Trophoblast cell (in vitro differentiated cells and primary cell): ENCODE measurements around the gene MEF2D.

Experiments
- DNase-seq, 2 donors: peaks; one replicate each; pipeline ENCODE4 v3.0.0-alpha.2; 2016
- H2AFZ ChIP-seq: 2 replicates; pipeline ENCODE4 v1.6.1; 2013; ENCODE audit warnings: low read length, moderate library complexity, mild to moderate bottlenecking; ENCODE audit not compliant: insufficient read depth, poor library complexity
- H2AK5ac ChIP-seq: 2 replicates; pipeline ENCODE4 v1.6.1; 2013; ENCODE audit warnings: mild to moderate bottlenecking, low read length
- H2BK120ac ChIP-seq: 2 replicates; pipeline ENCODE4 v1.6.1; 2013; ENCODE audit warnings: low read length, mild to moderate bottlenecking, moderate library complexity; ENCODE audit not compliant: insufficient read depth, poor library complexity
- H2BK12ac ChIP-seq: 2 replicates; pipeline ENCODE4 v1.6.1; 2013; ENCODE audit warnings: mild to moderate bottlenecking, low read length, moderate library complexity
- H2BK5ac ChIP-seq: 2 replicates; pipeline ENCODE4 v1.6.1; 2013; ENCODE audit warnings: low read length, low read depth, moderate library complexity, mild to moderate bottlenecking; ENCODE audit not compliant: poor library complexity
- H3K14ac ChIP-seq: 2 replicates; pipeline ENCODE4 v1.6.1; 2013; ENCODE audit warnings: mild to moderate bottlenecking, low read length
- H3K18ac ChIP-seq: 2 replicates; pipeline ENCODE4 v1.6.1; 2013; ENCODE audit warnings: mild to moderate bottlenecking, low read length
- H3K23ac ChIP-seq: 2 replicates; pipeline ENCODE4 v1.6.1; 2013; ENCODE audit warnings: low read length
- H3K27ac ChIP-seq: 2 replicates; pipeline ENCODE4 v1.5.1; 2013; ENCODE audit warnings: low read depth, mild to moderate bottlenecking, inconsistent platforms, low read length, moderate library complexity
- H3K27me3 ChIP-seq: 2 replicates; pipeline ENCODE4 v1.6.1; 2013; ENCODE audit warnings: inconsistent platforms, mild to moderate bottlenecking, low read length, moderate library complexity; ENCODE audit not compliant: insufficient read depth
- H3K36me3 ChIP-seq, 2 experiments: 1 replicate in 1 of 2; 2 replicates in 1 of 2; pipeline ENCODE4 v1.6.1; 2013; ENCODE audit warnings: low read length in 2 of 2, mild to moderate bottlenecking in 2 of 2, moderate library complexity in 1 of 2; ENCODE audit not compliant: insufficient read depth in 2 of 2, control insufficient read depth in 1 of 2
- H3K4ac ChIP-seq: 2 replicates; pipeline ENCODE4 v1.6.1; 2013; ENCODE audit warnings: low read depth, mild to moderate bottlenecking, low read length, moderate library complexity
- H3K4me1 ChIP-seq, 2 experiments: 1 replicate in 1 of 2; 2 replicates in 1 of 2; pipeline ENCODE4 v1.6.1; 2013; ENCODE audit warnings: low read length in 2 of 2, mild to moderate bottlenecking in 2 of 2, moderate library complexity in 1 of 2; ENCODE audit not compliant: insufficient read depth in 2 of 2, control insufficient read depth in 1 of 2
- H3K4me2 ChIP-seq: 2 replicates; pipeline ENCODE4 v1.6.1; 2013; ENCODE audit warnings: inconsistent platforms, mild to moderate bottlenecking, low read length, moderate library complexity
- H3K4me3 ChIP-seq: 2 replicates; pipeline ENCODE4 v1.5.1; 2013; ENCODE audit warnings: mild to moderate bottlenecking, low read depth, low read length, inconsistent platforms
- H3K79me1 ChIP-seq: one replicate; pipeline ENCODE4 v1.6.1; 2013; ENCODE audit warnings: low read length
- H3K79me2 ChIP-seq: 2 replicates; pipeline ENCODE4 v1.6.1; 2013; ENCODE audit warnings: low read length, mild to moderate bottlenecking; ENCODE audit not compliant: control insufficient read depth, insufficient read depth, poor library complexity
- H3K9ac ChIP-seq: 2 replicates; pipeline ENCODE4 v1.6.1; 2013; ENCODE audit warnings: mild to moderate bottlenecking, low read length
- H3K9me3 ChIP-seq: 2 replicates; pipeline ENCODE4 v1.6.1; 2013; ENCODE audit warnings: low read depth, mild to moderate bottlenecking, control low read depth, inconsistent platforms, low read length; ENCODE audit not compliant: insufficient read depth
- H4K12ac ChIP-seq: 2 replicates; pipeline ENCODE4 v1.6.1; 2013; ENCODE audit warnings: low read depth, mild to moderate bottlenecking, low read length, moderate library complexity
- H4K8ac ChIP-seq: 2 replicates; pipeline ENCODE4 v1.6.1; 2013; ENCODE audit warnings: low read depth, mild to moderate bottlenecking, low read length, moderate library complexity
- H4K91ac ChIP-seq: one replicate; pipeline ENCODE4 v1.6.1; 2013; ENCODE audit warnings: low read depth, mild to moderate bottlenecking, low read length, moderate library complexity
- WGBS: extraction: QIAGEN DNeasy Blood & Tissue Kit; methylation state at CpG from one replicate; pipeline ENCODE4 v1.1.7; 2013; ENCODE audit warnings: missing lambda C conversion rate; ENCODE audit not compliant: insufficient read length, insufficient coverage; ENCODE audit errors: extremely low coverage; 5-methylcytosine and 5-hydroxymethylcytosine counted together

The MEF2D gene

GRCh38 chr1:156537027-156537426 lies 36.5 kb upstream of the MEF2D start:
- Histone ChIP-seq H3K18ac (no peak overlapping the region), H2BK120ac (no peak overlapping the region), H3K27ac (no peak overlapping the region), H3K23ac (no peak overlapping the region), H3K4me2 (no peak overlapping the region), H3K79me2 (no peaks in the 10 kb centered on the region), H4K8ac (no peak overlapping the region), H2AFZ (no peak overlapping the region), H2AK5ac (no peak overlapping the region), H3K14ac (no peak overlapping the region), H2BK5ac (no peak overlapping the region), H3K4ac (no peak overlapping the region), H3K9me3 (no peaks in the 10 kb centered on the region), H3K27me3 (no peaks in the 10 kb centered on the region), H4K91ac (no peak overlapping the region), H2BK12ac (no peak overlapping the region), H3K36me3 (peaks cover 60 to 73% of the 10 kb centered on the region in 2 experiments), H4K12ac (no peak overlapping the region), H3K79me1 (no peaks in the 10 kb centered on the region), H3K9ac (no peak overlapping the region), H3K4me1 (peaks cover 0 to 2% of the 10 kb centered on the region in 2 experiments), H3K4me3 (no peak overlapping the region)
- DNase-seq: no peak
- no CpG with 5 or more reads among the region's 9 CpGs for WGBS

- no peak overlapping the region for H3K4me3 ChIP-seq
- no peaks in the 10 kb centered on the region for H3K27me3 ChIP-seq
- no peak overlapping the region for H2BK120ac ChIP-seq
- DNase-seq: no peak
- H3K4ac ChIP-seq: no peak overlapping the region
- no peak overlapping the region for H4K91ac ChIP-seq
- no peaks in the 10 kb centered on the region for H3K79me1 ChIP-seq
- H4K12ac ChIP-seq: no peak overlapping the region
- H2BK5ac ChIP-seq: no peak overlapping the region
- no peak overlapping the region for H3K4me2 ChIP-seq
- H3K79me2 ChIP-seq: no peaks in the 10 kb centered on the region
- WGBS: no CpG with 5 or more reads among the region's 12 CpGs
- H3K9ac ChIP-seq: no peak overlapping the region
- no peak overlapping the region for H4K8ac ChIP-seq
- H3K18ac ChIP-seq: no peak overlapping the region
- no peak overlapping the region for H3K14ac ChIP-seq
- H3K27ac ChIP-seq: no peak overlapping the region
- no peaks in the 10 kb centered on the region for H3K9me3 ChIP-seq
- no peak overlapping the region for H2AFZ ChIP-seq
- H3K36me3 ChIP-seq: peaks cover 65 to 73% of the 10 kb centered on the region in 2 experiments
- no peaks in the 10 kb centered on the region for H3K4me1 ChIP-seq
- no peak overlapping the region for H2AK5ac ChIP-seq
- H3K23ac ChIP-seq: no peak overlapping the region
- no peak overlapping the region for H2BK12ac ChIP-seq
Measured at GRCh38 chr1:156534424-156535060, 34.0 kb upstream of the MEF2D start.

- H3K4ac ChIP-seq: no peak overlapping the region
- H4K8ac ChIP-seq: no peak overlapping the region
- H3K4me3 ChIP-seq: no peak overlapping the region
- H4K91ac ChIP-seq: no peak overlapping the region
- no peaks in the 10 kb centered on the region for H3K9me3 ChIP-seq
- no peak overlapping the region for H4K12ac ChIP-seq
- H3K9ac ChIP-seq: no peak overlapping the region
- H2AFZ ChIP-seq: no peak overlapping the region
- H3K27ac ChIP-seq: no peak overlapping the region
- no CpG with 5 or more reads among the region's 11 CpGs for WGBS
- H3K4me1 ChIP-seq: no peaks in the 10 kb centered on the region
- no peak overlapping the region for H3K23ac ChIP-seq
- no peaks in the 10 kb centered on the region for H3K27me3 ChIP-seq
- H3K79me2 ChIP-seq: no peaks in the 10 kb centered on the region
- H2AK5ac ChIP-seq: no peak overlapping the region
- no peak overlapping the region for H2BK120ac ChIP-seq
- DNase-seq: no peak
- no peak overlapping the region for H2BK12ac ChIP-seq
- H3K79me1 ChIP-seq: no peaks in the 10 kb centered on the region
- no peak overlapping the region for H2BK5ac ChIP-seq
- no peak overlapping the region for H3K4me2 ChIP-seq
- peaks cover 64 to 70% of the 10 kb centered on the region in 2 experiments for H3K36me3 ChIP-seq
- H3K14ac ChIP-seq: no peak overlapping the region
- H3K18ac ChIP-seq: no peak overlapping the region
Measured at GRCh38 chr1:156533568-156534220, 33.1 kb upstream of the MEF2D start.

GRCh38 chr1:156532374-156532773 lies 31.8 kb upstream of the MEF2D start:
- Histone ChIP-seq H3K4me3 (no peak overlapping the region), H2BK120ac (no peak overlapping the region), H4K12ac (no peak overlapping the region), H3K14ac (no peak overlapping the region), H3K79me2 (no peaks in the 10 kb centered on the region), H3K27ac (no peak overlapping the region), H3K4ac (no peak overlapping the region), H2AK5ac (no peak overlapping the region), H2AFZ (no peak overlapping the region), H4K91ac (no peak overlapping the region), H3K9ac (no peak overlapping the region), H3K18ac (no peak overlapping the region), H3K4me1 (no peaks in the 10 kb centered on the region), H3K4me2 (no peak overlapping the region), H2BK5ac (no peak overlapping the region), H3K27me3 (no peaks in the 10 kb centered on the region), H4K8ac (no peak overlapping the region), H3K79me1 (no peaks in the 10 kb centered on the region), H3K9me3 (no peaks in the 10 kb centered on the region), H2BK12ac (no peak overlapping the region), H3K23ac (no peak overlapping the region), H3K36me3 (peaks cover 68 to 78% of the 10 kb centered on the region in 2 experiments)
- whole genome bisulfite sequencing: no CpG with 5 or more reads among the region's 4 CpGs
- DNase-seq: no peak
